Activated naive CD4-positive, alpha-beta T cell treated with anti-CD3 and anti-CD28 coated beads, Interleukin-2, amount 10 ng/mL, durations not matched to agents 7 days and 5 days (primary cell): Measurements from ENCODE around the gene ILRUN.
"Not testable (repeated sequence)": the region's sequence is repeated elsewhere in the genome, so short reads cannot be mapped to it uniquely, and the experiment has no call there.

ENCODE experiments used
- CTCF ChIA-PET: fragments of 350-600 bp; sonication (Branson Sonifier 250); formaldehyde crosslinking; loops from one replicate; lab custom pipeline; 2021; ENCODE audit warnings: antibody characterized with exemption; lab: Charles Lee
- DNase-seq: peaks from one replicate; pipeline ENCODE4 v3.0.0-alpha.2; 2020
- H3K27ac Mint-ChIP-seq: one replicate; pipeline ENCODE4 v1.8.0; 2021; ENCODE audit warnings: mild to moderate bottlenecking, moderate library complexity, mixed read lengths
- H3K27me3 Mint-ChIP-seq: one replicate; pipeline ENCODE4 v1.8.0; 2021; ENCODE audit warnings: mild to moderate bottlenecking, mixed read lengths
- H3K36me3 Mint-ChIP-seq: one replicate; pipeline ENCODE4 v1.8.0; 2021; ENCODE audit warnings: mixed read lengths
- H3K4me1 Mint-ChIP-seq: one replicate; pipeline ENCODE4 v1.8.0; 2021; ENCODE audit warnings: mixed read lengths
- H3K4me3 Mint-ChIP-seq: one replicate; pipeline ENCODE4 v1.8.0; 2021; ENCODE audit warnings: mild to moderate bottlenecking, moderate library complexity, mixed read lengths
- H3K9me3 Mint-ChIP-seq: one replicate; pipeline ENCODE4 v1.8.0; 2021; ENCODE audit warnings: mixed read lengths

The ILRUN gene

GRCh38 chr6:34696739-34697543 lies at the start of gene ILRUN:
ILRUN (minus strand) TSS chr6:34696767; CDS start chr6:34696603, 164 bp downstream.
- Mint-ChIP-seq H3K9me3 (no peaks in the 10 kb centered on the region), H3K4me1 (peaks cover 45% of the 10 kb centered on the region), H3K27me3 (peaks cover 5% of the 10 kb centered on the region), H3K36me3 (peaks cover 22% of the 10 kb centered on the region), H3K27ac (peak within 1 kb of the TSS; percentile 93), H3K4me3 (peak within 1 kb of the TSS; percentile 91)
- peak; percentile 97 for DNase-seq
- CTCF ChIA-PET, result no interaction called here

- no peaks in the 10 kb centered on the region for H3K36me3 Mint-ChIP-seq
- CTCF ChIA-PET, result interaction anchor here (0.7 to 1.6 kb wide), 2 partner anchors 9 to 11 kb away, joined by 3 to 4 read pairs; no protein-coding TSS in a partner anchor
- H3K27ac Mint-ChIP-seq, result no peak overlapping the region
- H3K9me3 Mint-ChIP-seq, result no peaks in the 10 kb centered on the region
- peaks cover 6% of the 10 kb centered on the region for H3K27me3 Mint-ChIP-seq
- no peaks in the 10 kb centered on the region for H3K4me1 Mint-ChIP-seq
- DNase-seq, result no peak
- no peak overlapping the region for H3K4me3 Mint-ChIP-seq
Observed at GRCh38 chr6:34745277-34746103, 48.9 kb upstream of the ILRUN start.

GRCh38 chr6:34744294-34744647 lies 47.7 kb upstream of the ILRUN start:
- H3K9me3 Mint-ChIP-seq, H3K4me3 Mint-ChIP-seq, H3K27ac Mint-ChIP-seq, H3K4me1 Mint-ChIP-seq, H3K27me3 Mint-ChIP-seq, DNase-seq, H3K36me3 Mint-ChIP-seq: not testable (repeated sequence)
- CTCF ChIA-PET, result interaction anchor here (1.6 kb wide), 1 partner anchor 12 kb away, joined by 4 read pairs; no protein-coding TSS in a partner anchor

GRCh38 chr6:34743625-34744293 lies 47.2 kb upstream of the ILRUN start:
- Mint-ChIP-seq H3K4me1 (no peaks in the 10 kb centered on the region), H3K27me3 (peaks cover 10% of the 10 kb centered on the region), H3K27ac (no peak overlapping the region), H3K36me3 (no peaks in the 10 kb centered on the region), H3K9me3 (no peaks in the 10 kb centered on the region), H3K4me3 (no peak overlapping the region)
- CTCF ChIA-PET, result no interaction called here
- no peak for DNase-seq

- no peaks in the 10 kb centered on the region for H3K36me3 Mint-ChIP-seq
- DNase-seq, result no peak
- CTCF ChIA-PET, result interaction anchor here (0.6 kb wide), 1 partner anchor 211 kb away, joined by 4 read pairs; no protein-coding TSS in a partner anchor
- no peaks in the 10 kb centered on the region for H3K4me1 Mint-ChIP-seq
- no peak overlapping the region for H3K4me3 Mint-ChIP-seq
- no peaks in the 10 kb centered on the region for H3K9me3 Mint-ChIP-seq
- H3K27me3 Mint-ChIP-seq, result peaks cover 10% of the 10 kb centered on the region
- H3K27ac Mint-ChIP-seq, result no peak overlapping the region
Observed at GRCh38 chr6:34742094-34742493, 45.5 kb upstream of the ILRUN start.

GRCh38 chr6:34736823-34737222 lies 40.3 kb upstream of the ILRUN start:
- Mint-ChIP-seq H3K9me3 (no peaks in the 10 kb centered on the region), H3K27me3 (peaks cover 6% of the 10 kb centered on the region), H3K36me3 (no peaks in the 10 kb centered on the region), H3K4me1 (no peaks in the 10 kb centered on the region), H3K27ac (no peak overlapping the region), H3K4me3 (no peak overlapping the region)
- CTCF ChIA-PET, result interaction anchor here (0.9 kb wide), 1 partner anchor 9 kb away, joined by 3 read pairs; no protein-coding TSS in a partner anchor
- no peak for DNase-seq

GRCh38 chr6:34731393-34732060 lies 35.0 kb upstream of the ILRUN start:
- CTCF ChIA-PET, result no interaction called here
- no peaks in the 10 kb centered on the region for H3K27me3 Mint-ChIP-seq
- H3K4me3 Mint-ChIP-seq, result no peak overlapping the region
- H3K36me3 Mint-ChIP-seq, result no peaks in the 10 kb centered on the region
- no peaks in the 10 kb centered on the region for H3K4me1 Mint-ChIP-seq
- DNase-seq, result no peak
- no peak overlapping the region for H3K27ac Mint-ChIP-seq
- H3K9me3 Mint-ChIP-seq, result no peaks in the 10 kb centered on the region

GRCh38 chr6:34729631-34730470 lies 33.3 kb upstream of the ILRUN start:
- CTCF ChIA-PET, result no interaction called here
- DNase-seq, result no peak
- H3K4me1 Mint-ChIP-seq, result no peaks in the 10 kb centered on the region

GRCh38 chr6:34726055-34726454 lies 29.5 kb upstream of the ILRUN start:
- H3K27ac Mint-ChIP-seq, result no peak overlapping the region
- peaks cover 5% of the 10 kb centered on the region for H3K9me3 Mint-ChIP-seq
- H3K4me3 Mint-ChIP-seq, result no peak overlapping the region
- no peaks in the 10 kb centered on the region for H3K27me3 Mint-ChIP-seq
- CTCF ChIA-PET, result interaction anchor here (0.6 kb wide), 1 partner anchor 459 kb away, joined by 3 read pairs; no protein-coding TSS in a partner anchor
- no peaks in the 10 kb centered on the region for H3K4me1 Mint-ChIP-seq
- DNase-seq, result no peak
- no peaks in the 10 kb centered on the region for H3K36me3 Mint-ChIP-seq

More at GRCh38 chr6:34729631-34730470, 33.3 kb upstream of the ILRUN start:
- H3K36me3 Mint-ChIP-seq, result no peaks in the 10 kb centered on the region
- H3K27me3 Mint-ChIP-seq, result no peaks in the 10 kb centered on the region
- H3K4me3 Mint-ChIP-seq, result no peak overlapping the region
- peaks cover 5% of the 10 kb centered on the region for H3K9me3 Mint-ChIP-seq
- H3K27ac Mint-ChIP-seq, result no peak overlapping the region

GRCh38 chr6:34723203-34723602 lies 26.6 kb upstream of the ILRUN start:
- no peaks in the 10 kb centered on the region for H3K4me1 Mint-ChIP-seq
- peaks cover 5% of the 10 kb centered on the region for H3K9me3 Mint-ChIP-seq
- peaks cover 3% of the 10 kb centered on the region for H3K27me3 Mint-ChIP-seq
- DNase-seq, result no peak
- H3K4me3 Mint-ChIP-seq, result no peak overlapping the region
- H3K36me3 Mint-ChIP-seq, result no peaks in the 10 kb centered on the region
- CTCF ChIA-PET, result interaction anchor here (0.6 kb wide), 1 partner anchor 13 kb away, joined by 3 read pairs; no protein-coding TSS in a partner anchor
- H3K27ac Mint-ChIP-seq, result no peak overlapping the region

GRCh38 chr6:34722451-34722850 lies 25.9 kb upstream of the ILRUN start:
- DNase-seq, result no peak
- H3K4me1 Mint-ChIP-seq, result no peaks in the 10 kb centered on the region
- no peak overlapping the region for H3K27ac Mint-ChIP-seq
- CTCF ChIA-PET, result no interaction called here
- H3K27me3 Mint-ChIP-seq, result peaks cover 3% of the 10 kb centered on the region
- no peaks in the 10 kb centered on the region for H3K36me3 Mint-ChIP-seq
- no peak overlapping the region for H3K4me3 Mint-ChIP-seq
- peaks cover 5% of the 10 kb centered on the region for H3K9me3 Mint-ChIP-seq

GRCh38 chr6:34720160-34720559 lies 23.6 kb upstream of the ILRUN start:
- H3K27ac Mint-ChIP-seq, DNase-seq, H3K36me3 Mint-ChIP-seq, CTCF ChIA-PET, H3K27me3 Mint-ChIP-seq, H3K4me3 Mint-ChIP-seq, H3K4me1 Mint-ChIP-seq, H3K9me3 Mint-ChIP-seq: not testable (repeated sequence)

- CTCF ChIA-PET, H3K4me3 Mint-ChIP-seq, DNase-seq, H3K36me3 Mint-ChIP-seq, H3K9me3 Mint-ChIP-seq, H3K4me1 Mint-ChIP-seq, H3K27ac Mint-ChIP-seq, H3K27me3 Mint-ChIP-seq: not testable (repeated sequence)
Observed at GRCh38 chr6:34719646-34720045, 23.1 kb upstream of the ILRUN start.
